H9 (cell line): Measurements from ENCODE around the gene INSC. TPM values are rescaled to one million over a fixed set of nuclear protein-coding genes. Genes with fewer than 3 reads are reported as not detected.

Source experiments
- DNase-seq: peaks from one replicate; pipeline ENCODE4 v3.0.0-alpha.2; 2017
- H2AFZ ChIP-seq: one replicate; pipeline ENCODE4 v1.6.1; 2013; ENCODE audit warnings: mild to moderate bottlenecking, low read length, control low read depth, moderate library complexity
- H2AK5ac ChIP-seq: 2 replicates; pipeline ENCODE4 v1.6.1; 2013; ENCODE audit warnings: low read length, control low read depth, mixed read lengths; ENCODE audit not compliant: insufficient read length
- H2BK120ac ChIP-seq: one replicate; pipeline ENCODE4 v1.6.1; 2013; ENCODE audit warnings: low read depth, mild to moderate bottlenecking, low read length, control low read depth, inconsistent platforms; ENCODE audit not compliant: poor library complexity, severe bottlenecking
- H2BK12ac ChIP-seq: 2 replicates; pipeline ENCODE4 v1.6.1; 2013; ENCODE audit warnings: low read length, control low read depth, mixed read lengths, low read depth; ENCODE audit not compliant: insufficient read length
- H2BK15ac ChIP-seq: 2 replicates; pipeline ENCODE4 v1.6.1; 2013; ENCODE audit warnings: low read depth, low read length, control low read depth
- H2BK20ac ChIP-seq: one replicate; pipeline ENCODE4 v1.6.1; 2013; ENCODE audit warnings: low read depth, mild to moderate bottlenecking, low read length, control low read depth, inconsistent platforms; ENCODE audit not compliant: poor library complexity, severe bottlenecking
- H2BK5ac ChIP-seq: 2 replicates; pipeline ENCODE4 v1.6.1; 2013; ENCODE audit warnings: low read length, control low read depth, mixed read lengths; ENCODE audit not compliant: insufficient read length
- H3K14ac ChIP-seq: 2 replicates; pipeline ENCODE4 v1.6.1; 2013; ENCODE audit warnings: low read length, control low read depth; ENCODE audit not compliant: insufficient read depth
- H3K18ac ChIP-seq: 2 replicates; pipeline ENCODE4 v1.6.1; 2013; ENCODE audit warnings: low read depth, mild to moderate bottlenecking, mixed read lengths, low read length, control low read depth; ENCODE audit not compliant: insufficient read length
- H3K23ac ChIP-seq: 2 replicates; pipeline ENCODE4 v1.6.1; 2013; ENCODE audit warnings: low read length, control low read depth, mixed read lengths, low read depth; ENCODE audit not compliant: insufficient read length
- H3K23me2 ChIP-seq: 2 replicates; pipeline ENCODE4 v1.6.1; 2013; ENCODE audit warnings: low read depth, mild to moderate bottlenecking, mixed read lengths, low read length, control low read depth; ENCODE audit not compliant: insufficient read length, poor library complexity, severe bottlenecking
- H3K27ac ChIP-seq: 2 replicates; pipeline ENCODE4 v1.5.1; 2013; ENCODE audit warnings: low read length, control low read depth, mixed read lengths, low read depth; ENCODE audit not compliant: insufficient read length
- H3K27me3 ChIP-seq: 2 replicates; pipeline ENCODE4 v1.6.1; 2013; ENCODE audit warnings: low read length, control low read depth, inconsistent platforms; ENCODE audit not compliant: insufficient read depth
- H3K4ac ChIP-seq: 2 replicates; pipeline ENCODE4 v1.6.1; 2013; ENCODE audit warnings: low read depth, mild to moderate bottlenecking, control low read depth, inconsistent platforms, low read length, moderate library complexity
- H3K4me1 ChIP-seq: 2 replicates; pipeline ENCODE4 v1.6.1; 2013; ENCODE audit warnings: low read length, control low read depth, inconsistent platforms; ENCODE audit not compliant: insufficient read depth
- H3K4me2 ChIP-seq: 2 replicates; pipeline ENCODE4 v1.6.1; 2013; ENCODE audit warnings: low read length, control low read depth, mixed read lengths; ENCODE audit not compliant: insufficient read length, insufficient read depth
- H3K56ac ChIP-seq: 2 replicates; pipeline ENCODE4 v1.6.1; 2013; ENCODE audit warnings: low read depth, mild to moderate bottlenecking, mixed read lengths, low read length, control low read depth; ENCODE audit not compliant: insufficient read length
- H3K79me1 ChIP-seq: 2 replicates; pipeline ENCODE4 v1.6.1; 2013; ENCODE audit warnings: low read depth, mild to moderate bottlenecking, moderate library complexity, low read length, control low read depth, inconsistent platforms; ENCODE audit not compliant: insufficient read depth, poor library complexity, severe bottlenecking
- H3K79me2 ChIP-seq: 2 replicates; pipeline ENCODE4 v1.6.1; 2013; ENCODE audit warnings: low read length, control low read depth, inconsistent platforms; ENCODE audit not compliant: insufficient read depth
- H3K9ac ChIP-seq: 2 replicates; pipeline ENCODE4 v1.6.1; 2013; ENCODE audit warnings: low read length, control low read depth, mixed read lengths; ENCODE audit not compliant: insufficient read length; ENCODE audit errors: extremely low read depth
- H3K9me3 ChIP-seq: one replicate; pipeline ENCODE4 v1.6.1; 2013; ENCODE audit warnings: low read depth, low read length, inconsistent platforms; ENCODE audit not compliant: control insufficient read depth
- H3T11ph ChIP-seq: one replicate; pipeline ENCODE4 v1.6.1; 2013; ENCODE audit warnings: mild to moderate bottlenecking, low read length, control low read depth, inconsistent platforms
- H4K20me1 ChIP-seq: one replicate; pipeline ENCODE4 v1.6.1; 2013; ENCODE audit not compliant: control insufficient read depth, insufficient read length, insufficient read depth
- H4K5ac ChIP-seq: 2 replicates; pipeline ENCODE4 v1.6.1; 2013; ENCODE audit warnings: low read depth, mild to moderate bottlenecking, mixed read lengths, low read length, control low read depth; ENCODE audit not compliant: insufficient read length
- H4K8ac ChIP-seq: replicated peaks from 2 replicates; pipeline ENCODE4 v1.6.1; 2013; ENCODE audit warnings: low read length, control low read depth, mixed read lengths, low read depth; ENCODE audit not compliant: insufficient read length
- H4K91ac ChIP-seq: 2 replicates; pipeline ENCODE4 v1.6.1; 2013; ENCODE audit warnings: low read depth, mild to moderate bottlenecking, moderate library complexity, mixed read lengths, low read length, control low read depth; ENCODE audit not compliant: insufficient read length
- H3K27ac Mint-ChIP-seq, 3 experiments: 2 replicates in 2 of 3; 3 replicates in 1 of 3; pipeline ENCODE4 v1.8.0; 2020 to 2021; ENCODE audit warnings: mixed read lengths in 3 of 3, mild to moderate bottlenecking in 1 of 3, moderate library complexity in 1 of 3
- H3K27me3 Mint-ChIP-seq: 2 replicates; pipeline ENCODE4 v1.8.0; 2021; ENCODE audit warnings: low read depth, mild to moderate bottlenecking, moderate library complexity, mixed read lengths
- H3K36me3 Mint-ChIP-seq, 3 experiments: 2 replicates in 2 of 3; 3 replicates in 1 of 3; pipeline ENCODE4 v1.8.0; 2020 to 2021; ENCODE audit warnings: low read depth in 3 of 3, mixed read lengths in 3 of 3; ENCODE audit not compliant: insufficient read depth in 1 of 3
- H3K4me1 Mint-ChIP-seq, 2 experiments: 2 replicates each; pipeline ENCODE4 v1.8.0; 2020; ENCODE audit warnings: mixed read lengths in 2 of 2
- H3K4me3 Mint-ChIP-seq, 2 experiments: 2 replicates in 1 of 2; 3 replicates in 1 of 2; pipeline ENCODE4 v1.8.0; 2020 to 2021; ENCODE audit warnings: mild to moderate bottlenecking in 2 of 2, mixed read lengths in 2 of 2, moderate library complexity in 1 of 2
- H3K9me3 Mint-ChIP-seq, 2 experiments: 2 replicates in 1 of 2; 3 replicates in 1 of 2; pipeline ENCODE4 v1.8.0; 2020; ENCODE audit warnings: mild to moderate bottlenecking in 2 of 2, mixed read lengths in 2 of 2, moderate library complexity in 1 of 2
- CTCF ChIP-seq: fragments of 200-600 bp; sonication (generic); conservative IDR thresholded peaks from 3 replicates; pipeline ENCODE4 v1.8.0; 2021; ENCODE audit warnings: antibody characterized with exemption, mild to moderate bottlenecking
- WGBS: extraction: QIAGEN DNeasy Blood & Tissue Kit; methylation state at CpG from one replicate; pipeline ENCODE4 v1.1.7; 2013; ENCODE audit warnings: missing lambda C conversion rate, low lambda C conversion rate, mixed read lengths; ENCODE audit not compliant: insufficient read length; ENCODE audit errors: extremely low coverage; 5-methylcytosine and 5-hydroxymethylcytosine counted together
- total RNA-seq: library from RNA; stranded (reverse); gene quantifications from 2 replicates; pipeline ENCODE4 v1.2.1, GENCODE V29; 2021

INSC gene
- total RNA-seq, 1 experiment from 2014 or later = not detected

GRCh38 chr11:15195454-15196200, 80.9 kb downstream of the INSC start:
- no peak overlapping the region for H2BK20ac ChIP-seq
- H3K9ac ChIP-seq = no peak overlapping the region
- H3K56ac ChIP-seq = no peak overlapping the region
- no peaks in the 10 kb centered on the region for H3K27me3 ChIP-seq
- H2AFZ ChIP-seq = no peak overlapping the region
- H2BK5ac ChIP-seq = no peak overlapping the region
- H4K8ac ChIP-seq = no peak overlapping the region
- Mint-ChIP-seq H3K36me3 (no peaks in the 10 kb centered on the region), H3K9me3 (no peaks in the 10 kb centered on the region), H3K27me3 (no peaks in the 10 kb centered on the region; the same call in 1 of the 2 replicates), H3K4me1 (no peaks in the 10 kb centered on the region), H3K27ac (no peak overlapping the region), H3K4me3 (no peak overlapping the region)
- TF ChIP-seq CTCF = no peak
- H3K23ac ChIP-seq = no peak overlapping the region
- no peak for DNase-seq
- H3K4me2 ChIP-seq = no peak overlapping the region
- H3K4ac ChIP-seq = no peak overlapping the region
- no peaks in the 10 kb centered on the region for H3K4me1 ChIP-seq
- H3K14ac ChIP-seq = no peak overlapping the region
- H3K23me2 ChIP-seq = no peaks in the 10 kb centered on the region
- no peak overlapping the region for H3K18ac ChIP-seq
- H3K79me2 ChIP-seq = no peaks in the 10 kb centered on the region
- WGBS = no CpG with 5 or more reads among the region's 2 CpGs
- no peak overlapping the region for H2BK12ac ChIP-seq
- H3K9me3 ChIP-seq = no peaks in the 10 kb centered on the region
- H4K5ac ChIP-seq = no peak overlapping the region
- H4K20me1 ChIP-seq = no peaks in the 10 kb centered on the region
- H2BK120ac ChIP-seq = no peak overlapping the region
- no peak overlapping the region for H3T11ph ChIP-seq
- no peak overlapping the region for H4K91ac ChIP-seq
- no peaks in the 10 kb centered on the region for H3K79me1 ChIP-seq
- no peak overlapping the region for H3K27ac ChIP-seq
- no peak overlapping the region for H2BK15ac ChIP-seq
- H2AK5ac ChIP-seq = no peak overlapping the region
